ENCODE measurements around the gene SIX2. TPM values are rescaled to one million over a fixed set of nuclear protein-coding genes. Genes with fewer than 3 reads are reported as not detected.

The SIX2 gene
- total RNA-seq, 1 donor from 2014 or later, result not detected

DNA sequence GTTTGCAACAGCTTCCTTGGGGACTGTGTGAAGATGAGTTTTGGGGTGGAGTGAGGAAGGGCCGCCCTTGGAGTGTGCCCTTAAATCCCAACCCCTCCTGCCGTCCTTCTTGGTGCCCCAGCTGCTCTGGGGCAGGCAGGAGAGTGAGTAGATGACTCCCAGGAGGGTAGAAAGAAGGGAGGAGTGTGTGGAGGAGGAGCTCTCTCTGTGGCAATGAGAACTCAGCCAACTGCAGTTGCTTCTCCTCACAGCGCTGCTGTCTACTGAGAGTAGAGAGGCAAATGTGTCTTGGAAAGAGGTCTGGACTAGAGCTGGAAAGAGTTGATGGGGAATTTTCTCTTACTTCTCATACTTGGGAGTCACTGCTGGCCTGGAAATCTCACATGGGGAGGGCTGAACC, 21.8 kb upstream of the SIX2 start:
- H3K4me1 ChIP-seq, result no peaks in the 10 kb centered on the region
- no peaks in the 10 kb centered on the region for H3K79me2 ChIP-seq (ENCODE audit: low read depth)
- no peak for DNase-seq (ENCODE audit: low spot score)
- no peak overlapping the region for H3K4me2 ChIP-seq
- TF ChIP-seq, protein P1, sequence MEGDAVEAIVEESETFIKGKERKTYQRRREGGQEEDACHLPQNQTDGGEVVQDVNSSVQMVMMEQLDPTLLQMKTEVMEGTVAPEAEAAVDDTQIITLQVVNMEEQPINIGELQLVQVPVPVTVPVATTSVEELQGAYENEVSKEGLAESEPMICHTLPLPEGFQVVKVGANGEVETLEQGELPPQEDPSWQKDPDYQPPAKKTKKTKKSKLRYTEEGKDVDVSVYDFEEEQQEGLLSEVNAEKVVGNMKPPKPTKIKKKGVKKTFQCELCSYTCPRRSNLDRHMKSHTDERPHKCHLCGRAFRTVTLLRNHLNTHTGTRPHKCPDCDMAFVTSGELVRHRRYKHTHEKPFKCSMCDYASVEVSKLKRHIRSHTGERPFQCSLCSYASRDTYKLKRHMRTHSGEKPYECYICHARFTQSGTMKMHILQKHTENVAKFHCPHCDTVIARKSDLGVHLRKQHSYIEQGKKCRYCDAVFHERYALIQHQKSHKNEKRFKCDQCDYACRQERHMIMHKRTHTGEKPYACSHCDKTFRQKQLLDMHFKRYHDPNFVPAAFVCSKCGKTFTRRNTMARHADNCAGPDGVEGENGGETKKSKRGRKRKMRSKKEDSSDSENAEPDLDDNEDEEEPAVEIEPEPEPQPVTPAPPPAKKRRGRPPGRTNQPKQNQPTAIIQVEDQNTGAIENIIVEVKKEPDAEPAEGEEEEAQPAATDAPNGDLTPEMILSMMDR (IDR thresholded peaks at IDR 0.05), result no peak
- no peak for TF ChIP-seq EZH2 (IDR thresholded peaks at IDR 0.05)
- no peak for TF ChIP-seq EZH2phosphoT487 (IDR thresholded peaks at IDR 0.05)
- no peak overlapping the region for H3K4me3 ChIP-seq
- H4K20me1 ChIP-seq (ENCODE audit: low read depth), result no peaks in the 10 kb centered on the region
- H3K9me3 Mint-ChIP-seq, result no peaks in the 10 kb centered on the region
- no peak overlapping the region for H3K27ac ChIP-seq
- H3K36me3 Mint-ChIP-seq, result no peaks in the 10 kb centered on the region
- peaks cover 5% of the 10 kb centered on the region for H3K27me3 Mint-ChIP-seq (ENCODE audit: insufficient read depth, low read depth)
- H3K9me3 ChIP-seq (ENCODE audit: low read depth), result no peaks in the 10 kb centered on the region
- no peak overlapping the region for H3K27ac Mint-ChIP-seq
- no peak overlapping the region for H3K4me3 Mint-ChIP-seq
- H3K27me3 ChIP-seq, result no peaks in the 10 kb centered on the region
- H3K9ac ChIP-seq, result no peak overlapping the region
- H2AFZ ChIP-seq (replicated peaks), result no peak overlapping the region
- H3K36me3 ChIP-seq, result no peaks in the 10 kb centered on the region
- H3F3A ChIP-seq (ENCODE audit: low read depth), result no peaks in the 10 kb centered on the region
- H3K4me1 Mint-ChIP-seq, result peaks cover 5% of the 10 kb centered on the region

DNA sequence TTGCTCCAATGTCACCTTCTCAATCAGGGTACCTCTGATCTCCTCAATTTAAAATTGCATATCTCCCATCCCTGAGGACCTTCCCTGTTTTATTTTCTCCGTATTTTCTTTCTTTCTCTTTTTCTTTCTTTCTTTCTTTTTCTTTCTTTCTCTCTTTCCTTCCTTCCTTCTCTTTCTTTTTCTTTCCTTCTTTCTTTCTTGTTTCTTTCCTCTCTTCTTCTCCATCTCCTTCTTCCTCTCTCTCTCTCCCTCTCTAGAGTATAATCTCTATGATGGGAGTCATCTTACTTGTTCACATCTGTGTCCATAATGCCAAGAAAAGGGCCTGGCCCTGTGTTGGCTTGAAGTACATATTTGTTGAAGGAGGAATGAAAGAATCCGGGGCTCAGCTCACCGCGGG, 21.3 kb upstream of the SIX2 start:
- Histone ChIP-seq H3K9ac (no peak overlapping the region), H3K27ac (no peak overlapping the region), H3K9me3 (ENCODE audit: low read depth) (no peaks in the 10 kb centered on the region), H3K4me3 (no peak overlapping the region), H3K36me3 (no peaks in the 10 kb centered on the region), H4K20me1 (ENCODE audit: low read depth) (no peaks in the 10 kb centered on the region), H3K79me2 (ENCODE audit: low read depth) (no peaks in the 10 kb centered on the region), H3K27me3 (no peaks in the 10 kb centered on the region), H3K4me1 (no peaks in the 10 kb centered on the region), H3K4me2 (no peak overlapping the region), H3F3A (ENCODE audit: low read depth) (no peaks in the 10 kb centered on the region), H2AFZ (replicated peaks) (no peak overlapping the region)
- H3K4me1 Mint-ChIP-seq, result peaks cover 5% of the 10 kb centered on the region
- H3K27ac Mint-ChIP-seq, result no peak overlapping the region
- DNase-seq (ENCODE audit: low spot score), result no peak
- H3K9me3 Mint-ChIP-seq, result no peaks in the 10 kb centered on the region
- no peaks in the 10 kb centered on the region for H3K36me3 Mint-ChIP-seq
- H3K4me3 Mint-ChIP-seq, result no peak overlapping the region
- H3K27me3 Mint-ChIP-seq (ENCODE audit: insufficient read depth, low read depth), result peaks cover 5% of the 10 kb centered on the region
- TF ChIP-seq EZH2phosphoT487 (IDR thresholded peaks at IDR 0.05), result no peak
- TF ChIP-seq, protein P1 (IDR thresholded peaks at IDR 0.05), result no peak
- no peak for TF ChIP-seq EZH2 (IDR thresholded peaks at IDR 0.05)

DNA sequence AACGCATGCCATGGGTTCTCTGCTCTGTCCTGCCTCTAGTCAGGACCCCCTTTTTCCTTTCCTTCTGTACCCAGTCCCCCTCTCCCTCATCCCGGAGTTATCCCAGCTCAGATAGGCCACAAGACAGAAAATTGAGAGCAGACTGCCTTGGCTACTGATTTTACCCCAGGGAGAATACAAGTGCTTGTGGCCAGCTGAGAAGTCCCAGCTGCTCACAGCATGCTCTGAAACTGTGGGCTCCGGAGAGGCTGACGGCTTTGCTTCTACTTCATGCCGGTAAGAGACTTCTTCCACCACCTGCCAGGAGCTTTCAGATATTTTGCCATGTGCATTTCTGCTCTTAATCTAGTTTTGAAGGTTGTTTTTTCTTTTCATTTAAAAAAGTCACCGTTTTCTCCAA, 20.0 kb upstream of the SIX2 start:
- Histone ChIP-seq H3K36me3 (no peaks in the 10 kb centered on the region), H4K20me1 (ENCODE audit: low read depth) (no peaks in the 10 kb centered on the region), H3K4me1 (no peaks in the 10 kb centered on the region), H2AFZ (replicated peaks) (no peak overlapping the region), H3K27ac (no peak overlapping the region), H3K9ac (no peak overlapping the region), H3K4me3 (no peak overlapping the region), H3K79me2 (ENCODE audit: low read depth) (no peaks in the 10 kb centered on the region), H3F3A (ENCODE audit: low read depth) (no peaks in the 10 kb centered on the region), H3K27me3 (no peaks in the 10 kb centered on the region), H3K4me2 (no peak overlapping the region), H3K9me3 (ENCODE audit: low read depth) (no peaks in the 10 kb centered on the region)
- TF ChIP-seq EZH2 (IDR thresholded peaks at IDR 0.05) (no peak), EZH2phosphoT487 (IDR thresholded peaks at IDR 0.05) (no peak)
- TF ChIP-seq, protein P1 (IDR thresholded peaks at IDR 0.05), result no peak
- H3K27me3 Mint-ChIP-seq (ENCODE audit: insufficient read depth, low read depth), result peaks cover 3% of the 10 kb centered on the region
- H3K36me3 Mint-ChIP-seq, result no peaks in the 10 kb centered on the region
- H3K4me3 Mint-ChIP-seq, result no peak overlapping the region
- no peaks in the 10 kb centered on the region for H3K9me3 Mint-ChIP-seq
- no peak for DNase-seq (ENCODE audit: low spot score)
- no peak overlapping the region for H3K27ac Mint-ChIP-seq
- H3K4me1 Mint-ChIP-seq, result peaks cover 8% of the 10 kb centered on the region

Data from neural progenitor cell (in vitro differentiated cells).